HepG2 (cell line): ENCODE measurements around the gene CDIP1. TPM values are rescaled to one million over a fixed set of nuclear protein-coding genes. Genes with fewer than 3 reads are reported as not detected.
A peak's percentile ranks its signal among the peaks of the same experiment; 100 is the strongest.

ENCODE experiments used
- ATAC-seq: fragments of 200-7000 bp; cut with Tn5 transposase; 3 replicates; pipeline ENCODE4 v1.9.1; 2020; ENCODE audit warnings: mild to moderate bottlenecking, moderate library complexity
- BruUV-seq: library from RNA; stranded (reverse); fragments of 400-500 nt; replicated peaks from 2 replicates; lab custom pipeline; 2021; lab: Mats Ljungman, UMichigan
- CTCF ChIA-PET: fragments of 300-600 bp; formaldehyde crosslinking; extraction: SDS; loops from one replicate; lab custom pipeline; 2021; ENCODE audit warnings: low total read pairs, inconsistent platforms, low intra/inter-chr PET ratio; lab: Yijun Ruan, JAX
- POLR2A ChIA-PET: fragments of 350-600 bp; sonication (Branson Sonifier 250); formaldehyde crosslinking; loops from one replicate; lab custom pipeline; 2020; ENCODE audit warnings: antibody characterized with exemption, inconsistent platforms; lab: Yijun Ruan, JAX
- DNase-seq: peaks from one replicate; pipeline ENCODE4 v3.0.0-alpha.2; 2015; ENCODE audit warnings: low spot score
- FAIRE-seq: peaks from 3 replicates; lab custom pipeline; 2011; peaks lifted over from hg19 to GRCh38; lab: Jason Lieb, UNC
- H2AFZ ChIP-seq: one replicate; pipeline ENCODE4 v1.6.1; 2011; ENCODE audit warnings: low read length, inconsistent platforms
- H3K27ac ChIP-seq: fragments of 300-600 bp; 3 replicates; pipeline ENCODE4 v1.8.0; 2011; ENCODE audit warnings: mixed run types, mild to moderate bottlenecking, mixed read lengths, low read length, inconsistent platforms; ENCODE audit not compliant: insufficient read depth; ENCODE audit errors: extremely low read length
- H3K27me3 ChIP-seq, 2 experiments: fragments of 200-600 bp in 1 of 2; 2 replicates in 1 of 2; 3 replicates in 1 of 2; pipeline versions ENCODE4 v1.6.0 to v1.8.0; 2011; ENCODE audit warnings: low read length in 2 of 2, mild to moderate bottlenecking in 2 of 2, moderate library complexity in 2 of 2, inconsistent platforms in 1 of 2; ENCODE audit not compliant: insufficient read depth in 2 of 2, control insufficient read depth in 1 of 2
- H3K36me3 ChIP-seq, 2 experiments: fragments of 200-600 bp in 1 of 2; replicated peaks in 1 of 2; 2 replicates in 1 of 2; 3 replicates in 1 of 2; pipeline versions ENCODE4 v1.5.1 to v1.8.0; 2011; ENCODE audit warnings: low read length in 2 of 2, inconsistent platforms in 1 of 2; ENCODE audit not compliant: insufficient read depth in 2 of 2, control insufficient read depth in 1 of 2
- H3K4me1 ChIP-seq: 2 replicates; pipeline ENCODE4 v1.5.1; 2012; ENCODE audit warnings: low read length, inconsistent platforms; ENCODE audit not compliant: insufficient read depth
- H3K4me2 ChIP-seq: 2 replicates; pipeline ENCODE4 v1.6.0; 2011; ENCODE audit warnings: low read depth, low read length, inconsistent platforms
- H3K4me3 ChIP-seq, 3 experiments: fragments of 200-600 bp in 1 of 3; sonication (generic), shearing (Covaris generic) in 1 of 3; replicated peaks in 1 of 3; 2 replicates each; pipeline ENCODE4 v1.5.1; 2011 to 2016; ENCODE audit warnings: low read length in 3 of 3, inconsistent platforms in 2 of 3, low read depth in 2 of 3, mild to moderate bottlenecking in 2 of 3, control low read depth in 1 of 3, mixed read lengths in 1 of 3; ENCODE audit not compliant: insufficient read depth in 1 of 3
- H3K79me2 ChIP-seq: one replicate; pipeline ENCODE4 v1.6.1; 2011; ENCODE audit warnings: low read length, inconsistent platforms; ENCODE audit not compliant: insufficient read depth
- H3K9ac ChIP-seq: 2 replicates; pipeline ENCODE4 v1.6.0; 2011; ENCODE audit warnings: mild to moderate bottlenecking, low read depth, low read length, inconsistent platforms; ENCODE audit not compliant: insufficient read depth
- H3K9me3 ChIP-seq: 2 replicates; pipeline ENCODE4 v1.5.1; 2012; ENCODE audit warnings: mild to moderate bottlenecking, low read length
- H4K20me1 ChIP-seq: 2 replicates; pipeline ENCODE4 v1.6.0; 2011; ENCODE audit warnings: inconsistent platforms, mild to moderate bottlenecking, low read length, moderate library complexity; ENCODE audit not compliant: insufficient read depth
- ASH2L ChIP-seq: fragments of 300-600, 200-600 bp; sonication (generic); IDR thresholded peaks from 2 replicates; pipeline ENCODE4 v1.7.0; 2017; ENCODE audit warnings: low read depth, mild to moderate bottlenecking, moderate library complexity, mixed read lengths, low read length; ENCODE audit not compliant: insufficient read length
- MXI1 ChIP-seq: IDR thresholded peaks from 3 replicates; pipeline ENCODE4 v1.6.1; 2012; ENCODE audit warnings: low read depth, low read length, inconsistent platforms, borderline replicate concordance
- RBM22 ChIP-seq: fragments of 200-400 bp; formaldehyde crosslinking; optimal IDR thresholded peaks from 2 replicates; pipeline ENCODE3; 2017; ENCODE audit warnings: mild to moderate bottlenecking, low read length, moderate library complexity
- ZFP62 ChIP-seq: sonication (generic); formaldehyde crosslinking; IDR thresholded peaks from 2 replicates; pipeline ENCODE4 v1.4.0; 2020; ENCODE audit warnings: missing genetic modification reagents
- ZNF121 ChIP-seq: sonication (generic); formaldehyde crosslinking; IDR thresholded peaks from 2 replicates; pipeline ENCODE4 v1.5.0; 2020; ENCODE audit warnings: mild to moderate bottlenecking, missing genetic modification reagents
- ZSCAN31 ChIP-seq: sonication (generic); formaldehyde crosslinking; IDR thresholded peaks from 2 replicates; pipeline ENCODE4 v1.5.0; 2020; ENCODE audit warnings: low read depth, mild to moderate bottlenecking, missing genetic modification reagents
- WGBS: methylation state at CpG from one replicate; pipeline ENCODE4 v1.1.6; 2017; ENCODE audit warnings: low lambda C conversion rate; 5-methylcytosine and 5-hydroxymethylcytosine counted together
- in situ Hi-C: cut with HindIII; loops from 2 replicates; pipeline ENCODE4 v1.10.0; 2017; ENCODE audit warnings: low pct_unique_long_range_greater_than_20kb; ENCODE audit not compliant: extremely low pct_ligation_motif_present
- intact Hi-C: fragments of 100-400 bp; cut with micrococcal nuclease; formaldehyde crosslinking; loops from one replicate; pipeline ENCODE4 v1.10.0; 2022; ENCODE audit not compliant: unreplicated experiment
- polyA plus RNA-seq, 8 experiments: library from polyadenylated mRNA; depleted of rRNA in 3 of 8; stranded (reverse) in 7 of 8; unstranded in 1 of 8; fragments of >200 nt; fragmentation: Illumina TruSeq in 4 of 8; extraction: Trizol in 4 of 8; gene quantifications; 2 replicates each; pipeline versions ENCODE4 v1.2.1 to v1.2.3, GENCODE V29; 2011 to 2016; ENCODE audit warnings: low read depth in 4 of 8, missing spikeins in 1 of 8, mixed read lengths in 1 of 8; ENCODE audit not compliant: insufficient read depth in 1 of 8
- total RNA-seq, 5 experiments: library from RNA; depleted of rRNA; stranded (reverse); fragments of >200 nt; fragmentation: Illumina TruSeq; extraction: Trizol; gene quantifications; 2 replicates each; pipeline ENCODE4 v1.2.3, GENCODE V29; 2016; ENCODE audit warnings: low read depth in 1 of 5
- TF ChIP-seq, protein P1 (sequence below): sonication (generic); formaldehyde crosslinking; conservative IDR thresholded peaks from 2 replicates; pipeline ENCODE4 v1.4.0; 2020; ENCODE audit warnings: missing genetic modification reagents
- TF ChIP-seq, protein P2 (sequence below): IDR thresholded peaks from 2 replicates; pipeline ENCODE4 v1.6.1; 2012; ENCODE audit warnings: inconsistent platforms

Gene CDIP1
- total and polyA plus RNA-seq, 2 of the 13 experiments (the other 11 are each of a cell fraction or from before 2014, with no cell fraction given) = 31.2 to 56.7 TPM

DNA sequence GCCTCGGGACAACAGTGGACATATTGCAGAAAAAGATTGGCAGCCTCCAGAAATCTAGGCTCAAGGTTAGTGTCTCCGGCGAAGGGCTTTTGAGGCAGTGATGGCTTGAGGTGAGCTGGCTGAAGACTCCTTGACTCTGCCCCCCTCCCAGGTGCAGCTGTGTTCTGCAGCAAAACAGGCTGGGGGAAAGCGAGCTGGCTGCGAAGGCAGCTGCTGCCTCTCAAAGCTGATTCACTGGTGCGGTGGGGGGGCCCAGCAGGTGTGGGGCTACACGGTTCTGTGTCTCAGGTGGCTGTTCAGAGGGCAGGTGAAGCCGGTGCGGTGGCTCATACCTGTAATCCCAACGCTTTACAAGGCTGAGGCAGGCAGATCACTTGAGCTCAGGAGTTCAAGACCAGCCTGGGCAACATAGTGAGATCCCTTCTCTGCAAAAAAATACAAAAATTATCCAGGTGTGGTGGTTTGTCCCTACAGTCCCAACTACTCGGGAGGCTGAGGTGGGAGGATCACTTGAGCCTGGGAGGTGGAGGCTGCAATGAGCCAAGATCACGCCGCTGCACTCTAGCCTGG lies 40.5 kb upstream of the CDIP1 start:
- intact Hi-C loops (no loop called here), in situ Hi-C loops (no loop called here)
- POLR2A ChIA-PET = no interaction called here
- Histone ChIP-seq H2AFZ (no peak overlapping the region), H3K36me3 (no peaks in the 10 kb centered on the region), H3K9ac (no peak overlapping the region), H3K79me2 (no peaks in the 10 kb centered on the region), H3K4me2 (no peak overlapping the region), H3K27ac (no peak overlapping the region), H3K27me3 (no peaks in the 10 kb centered on the region), H3K4me3 (no peak overlapping the region), H3K4me1 (no peaks in the 10 kb centered on the region), H3K9me3 (no peaks in the 10 kb centered on the region), H4K20me1 (no peaks in the 10 kb centered on the region)
- DNase-seq (no peak), ATAC-seq (no peak), FAIRE-seq (no peak)
- 45% methylated on average over 10 of the region's 13 CpGs for WGBS
- CTCF ChIA-PET = no interaction called here
- TF ChIP-seq MXI1 (no peak), ASH2L (no peak), RBM22 (no peak), ZFP62 (CRISPR knock-in tag) (no peak), ZNF121 (0 out of 2 replicates have a peak, but pooled peaks have one; percentile 30), ZSCAN31 (CRISPR knock-in tag) (no peak)
- TF ChIP-seq, protein P1, sequence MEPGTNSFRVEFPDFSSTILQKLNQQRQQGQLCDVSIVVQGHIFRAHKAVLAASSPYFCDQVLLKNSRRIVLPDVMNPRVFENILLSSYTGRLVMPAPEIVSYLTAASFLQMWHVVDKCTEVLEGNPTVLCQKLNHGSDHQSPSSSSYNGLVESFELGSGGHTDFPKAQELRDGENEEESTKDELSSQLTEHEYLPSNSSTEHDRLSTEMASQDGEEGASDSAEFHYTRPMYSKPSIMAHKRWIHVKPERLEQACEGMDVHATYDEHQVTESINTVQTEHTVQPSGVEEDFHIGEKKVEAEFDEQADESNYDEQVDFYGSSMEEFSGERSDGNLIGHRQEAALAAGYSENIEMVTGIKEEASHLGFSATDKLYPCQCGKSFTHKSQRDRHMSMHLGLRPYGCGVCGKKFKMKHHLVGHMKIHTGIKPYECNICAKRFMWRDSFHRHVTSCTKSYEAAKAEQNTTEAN (CRISPR knock-in tag) = no peak
- TF ChIP-seq, protein P2, sequence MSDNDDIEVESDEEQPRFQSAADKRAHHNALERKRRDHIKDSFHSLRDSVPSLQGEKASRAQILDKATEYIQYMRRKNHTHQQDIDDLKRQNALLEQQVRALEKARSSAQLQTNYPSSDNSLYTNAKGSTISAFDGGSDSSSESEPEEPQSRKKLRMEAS = no peak
- no TSS peak for BruUV-seq
